Thyroid gland (tissue), 4 donors: ENCODE measurements around the gene RALGAPA1.

Experiments
- CTCF ChIP-seq, 6 experiments: fragments of 200-600 bp in 3 of 6; fragments of 450-650 bp in 3 of 6; sonication (generic) in 3 of 6; IDR thresholded peaks; one replicate each; pipeline ENCODE4 v1.5.1; 2016 to 2019; ENCODE audit warnings: antibody characterized with exemption in 6 of 6, mild to moderate bottlenecking in 2 of 6, inconsistent platforms in 1 of 6, moderate library complexity in 1 of 6
- POLR2A ChIP-seq, 2 donors: fragments of 450-650 bp; IDR thresholded peaks; one replicate each; pipeline ENCODE4 v1.6.1; 2017; ENCODE audit warnings: antibody characterized with exemption in 2 of 2, mild to moderate bottlenecking in 2 of 2, moderate library complexity in 1 of 2

GRCh38 chr14:35766700-35767082 lies 42.4 kb downstream of the RALGAPA1 start:
- TF ChIP-seq CTCF (IDR thresholded peaks at IDR 0.05) (no peak), POLR2A (IDR thresholded peaks at IDR 0.05) (no peak)
